ENCODE data around the gene WDR17.

Gene WDR17

GRCh38 chr4:176102414-176103063, 36.9 kb downstream of the WDR17 start:
- no peaks in the 10 kb centered on the region for H3K36me3 ChIP-seq (replicated peaks in 1 of 2; ENCODE audit: control insufficient read depth in 2 of 2, insufficient read depth in 2 of 2, low read length in 2 of 2)
- H3K27ac ChIP-seq (replicated peaks; ENCODE audit: low read length) = no peak overlapping the region
- H2AK5ac ChIP-seq (ENCODE audit: low read depth, low read length) = no peak overlapping the region
- no peak overlapping the region for H3K14ac ChIP-seq (ENCODE audit: low read length)
- H3K9ac ChIP-seq (ENCODE audit: low read depth, low read length, poor library complexity) = no peak overlapping the region
- no peak overlapping the region for H3K4ac ChIP-seq (ENCODE audit: low read length)
- peaks cover 0 to 7% of the 10 kb centered on the region in 2 donors for H3K9me3 ChIP-seq (replicated peaks in 1 of 2; ENCODE audit: control insufficient read depth in 2 of 2, insufficient read depth in 1 of 2, low read depth in 1 of 2, low read length in 2 of 2)
- no peak overlapping the region for H3K18ac ChIP-seq (ENCODE audit: low read length)
- H4K91ac ChIP-seq (ENCODE audit: low read depth, low read length, poor library complexity) = no peak overlapping the region
- no peak overlapping the region for H3K23ac ChIP-seq (ENCODE audit: low read depth, low read length, poor library complexity)
- H2BK12ac ChIP-seq (ENCODE audit: low read length) = no peak overlapping the region
- H2AFZ ChIP-seq (ENCODE audit: low read length) = no peak overlapping the region
- no peak overlapping the region for H2BK5ac ChIP-seq (ENCODE audit: low read length)
- no peaks in the 10 kb centered on the region for H3K27me3 ChIP-seq (ENCODE audit: control insufficient read depth in 3 of 3, insufficient read depth in 3 of 3, low read depth in 1 of 3, low read length in 3 of 3)
- no peak overlapping the region for H4K8ac ChIP-seq (ENCODE audit: low read depth, low read length)
- no peak for DNase-seq (ENCODE audit: low spot score)
- no peak overlapping the region for H3K4me2 ChIP-seq (ENCODE audit: insufficient read depth, low read length, poor library complexity, severe bottlenecking)
- no peak overlapping the region for H2BK120ac ChIP-seq (ENCODE audit: low read depth, low read length)
- H3K4me1 ChIP-seq (ENCODE audit: control insufficient read depth in 2 of 2, insufficient read depth in 1 of 2, low read depth in 1 of 2, low read length in 2 of 2) = peaks cover 0 to 8% of the 10 kb centered on the region in 2 donors
- no peak overlapping the region for H3K4me3 ChIP-seq (ENCODE audit: low read length in 2 of 2)
- no peaks in the 10 kb centered on the region for H3K79me1 ChIP-seq (ENCODE audit: low read depth, low read length)
- H2BK15ac ChIP-seq (ENCODE audit: low read length) = no peak overlapping the region

GRCh38 chr4:176107695-176108094, 42.1 kb downstream of the WDR17 start:
- Histone ChIP-seq H3K27ac (replicated peaks; ENCODE audit: low read length) (no peak overlapping the region), H4K8ac (ENCODE audit: low read depth, low read length) (no peak overlapping the region), H2AK5ac (ENCODE audit: low read depth, low read length) (no peak overlapping the region), H3K27me3 (ENCODE audit: control insufficient read depth in 3 of 3, insufficient read depth in 3 of 3, low read depth in 1 of 3, low read length in 3 of 3) (no peaks in the 10 kb centered on the region), H2BK120ac (ENCODE audit: low read depth, low read length) (no peak overlapping the region), H3K23ac (ENCODE audit: low read depth, low read length, poor library complexity) (no peak overlapping the region), H4K91ac (ENCODE audit: low read depth, low read length, poor library complexity) (no peak overlapping the region), H3K79me1 (ENCODE audit: low read depth, low read length) (no peaks in the 10 kb centered on the region), H2BK15ac (ENCODE audit: low read length) (no peak overlapping the region), H3K9me3 (replicated peaks in 1 of 2; ENCODE audit: control insufficient read depth in 2 of 2, insufficient read depth in 1 of 2, low read depth in 1 of 2, low read length in 2 of 2) (no peaks in the 10 kb centered on the region), H3K4ac (ENCODE audit: low read length) (no peak overlapping the region), H3K4me2 (ENCODE audit: insufficient read depth, low read length, poor library complexity, severe bottlenecking) (no peak overlapping the region), H2BK12ac (ENCODE audit: low read length) (no peak overlapping the region), H3K9ac (ENCODE audit: low read depth, low read length, poor library complexity) (no peak overlapping the region), H3K4me1 (ENCODE audit: control insufficient read depth in 2 of 2, insufficient read depth in 1 of 2, low read depth in 1 of 2, low read length in 2 of 2) (no peaks in the 10 kb centered on the region), H3K18ac (ENCODE audit: low read length) (no peak overlapping the region), H3K36me3 (replicated peaks in 1 of 2; ENCODE audit: control insufficient read depth in 2 of 2, insufficient read depth in 2 of 2, low read length in 2 of 2) (no peaks in the 10 kb centered on the region), H2BK5ac (ENCODE audit: low read length) (no peak overlapping the region), H3K14ac (ENCODE audit: low read length) (no peak overlapping the region), H2AFZ (ENCODE audit: low read length) (no peak overlapping the region), H3K4me3 (ENCODE audit: low read length in 2 of 2) (no peak overlapping the region)
- no peak for DNase-seq (ENCODE audit: low spot score)

- H3K4me1 ChIP-seq (ENCODE audit: control insufficient read depth in 2 of 2, insufficient read depth in 1 of 2, low read depth in 1 of 2, low read length in 2 of 2) = no peaks in the 10 kb centered on the region
- no CpG with 5 or more reads among the region's 4 CpGs for WGBS, 2 donors (ENCODE audit: extremely low coverage in 2 of 2, insufficient read length in 2 of 2, insufficient replicate concordance in 1 of 2)
- no peaks in the 10 kb centered on the region for H3K9me3 ChIP-seq (replicated peaks in 1 of 2; ENCODE audit: control insufficient read depth in 2 of 2, insufficient read depth in 1 of 2, low read depth in 1 of 2, low read length in 2 of 2)
- H3K79me1 ChIP-seq (ENCODE audit: low read depth, low read length) = no peaks in the 10 kb centered on the region
- no peak overlapping the region for H3K4me2 ChIP-seq (ENCODE audit: insufficient read depth, low read length, poor library complexity, severe bottlenecking)
- no peak overlapping the region for H2BK5ac ChIP-seq (ENCODE audit: low read length)
- no peak overlapping the region for H3K23ac ChIP-seq (ENCODE audit: low read depth, low read length, poor library complexity)
- H2BK12ac ChIP-seq (ENCODE audit: low read length) = no peak overlapping the region
- H4K91ac ChIP-seq (ENCODE audit: low read depth, low read length, poor library complexity) = no peak overlapping the region
- no peak overlapping the region for H3K14ac ChIP-seq (ENCODE audit: low read length)
- H3K36me3 ChIP-seq (replicated peaks in 1 of 2; ENCODE audit: control insufficient read depth in 2 of 2, insufficient read depth in 2 of 2, low read length in 2 of 2) = peaks cover 0 to 5% of the 10 kb centered on the region in 2 donors
- H2BK15ac ChIP-seq (ENCODE audit: low read length) = no peak overlapping the region
- no peak overlapping the region for H2AK5ac ChIP-seq (ENCODE audit: low read depth, low read length)
- no peaks in the 10 kb centered on the region for H3K27me3 ChIP-seq (ENCODE audit: control insufficient read depth in 3 of 3, insufficient read depth in 3 of 3, low read depth in 1 of 3, low read length in 3 of 3)
- H4K8ac ChIP-seq (ENCODE audit: low read depth, low read length) = no peak overlapping the region
- no peak overlapping the region for H2BK120ac ChIP-seq (ENCODE audit: low read depth, low read length)
- no peak overlapping the region for H3K27ac ChIP-seq (replicated peaks; ENCODE audit: low read length)
- DNase-seq (ENCODE audit: low spot score) = peak; percentile 6
- no peak overlapping the region for H3K9ac ChIP-seq (ENCODE audit: low read depth, low read length, poor library complexity)
- H3K4me3 ChIP-seq (ENCODE audit: low read length in 2 of 2) = no peak overlapping the region
- no peak overlapping the region for H3K4ac ChIP-seq (ENCODE audit: low read length)
- no peak overlapping the region for H3K18ac ChIP-seq (ENCODE audit: low read length)
- no peak overlapping the region for H2AFZ ChIP-seq (ENCODE audit: low read length)
Observed at GRCh38 chr4:176123710-176124407, 58.2 kb downstream of the WDR17 start.

- no peak overlapping the region for H2AFZ ChIP-seq (ENCODE audit: low read length)
- no peak overlapping the region for H2BK5ac ChIP-seq (ENCODE audit: low read length)
- no peak overlapping the region for H4K8ac ChIP-seq (ENCODE audit: low read depth, low read length)
- H2BK12ac ChIP-seq (ENCODE audit: low read length) = no peak overlapping the region
- H3K9ac ChIP-seq (ENCODE audit: low read depth, low read length, poor library complexity) = no peak overlapping the region
- no peak overlapping the region for H3K18ac ChIP-seq (ENCODE audit: low read length)
- no peak overlapping the region for H3K4ac ChIP-seq (ENCODE audit: low read length)
- no peaks in the 10 kb centered on the region for H3K27me3 ChIP-seq (ENCODE audit: control insufficient read depth in 3 of 3, insufficient read depth in 3 of 3, low read depth in 1 of 3, low read length in 3 of 3)
- H3K79me1 ChIP-seq (ENCODE audit: low read depth, low read length) = no peaks in the 10 kb centered on the region
- H2BK15ac ChIP-seq (ENCODE audit: low read length) = no peak overlapping the region
- no peaks in the 10 kb centered on the region for H3K4me1 ChIP-seq (ENCODE audit: control insufficient read depth in 2 of 2, insufficient read depth in 1 of 2, low read depth in 1 of 2, low read length in 2 of 2)
- no peak overlapping the region for H3K23ac ChIP-seq (ENCODE audit: low read depth, low read length, poor library complexity)
- DNase-seq (ENCODE audit: low spot score) = no peak
- H4K91ac ChIP-seq (ENCODE audit: low read depth, low read length, poor library complexity) = no peak overlapping the region
- H3K27ac ChIP-seq (replicated peaks; ENCODE audit: low read length) = no peak overlapping the region
- H3K36me3 ChIP-seq (replicated peaks in 1 of 2; ENCODE audit: control insufficient read depth in 2 of 2, insufficient read depth in 2 of 2, low read length in 2 of 2) = peaks cover 0 to 5% of the 10 kb centered on the region in 2 donors
- no peaks in the 10 kb centered on the region for H3K9me3 ChIP-seq (replicated peaks in 1 of 2; ENCODE audit: control insufficient read depth in 2 of 2, insufficient read depth in 1 of 2, low read depth in 1 of 2, low read length in 2 of 2)
- H2BK120ac ChIP-seq (ENCODE audit: low read depth, low read length) = no peak overlapping the region
- H3K14ac ChIP-seq (ENCODE audit: low read length) = no peak overlapping the region
- H3K4me2 ChIP-seq (ENCODE audit: insufficient read depth, low read length, poor library complexity, severe bottlenecking) = no peak overlapping the region
- WGBS, 2 donors (ENCODE audit: extremely low coverage in 2 of 2, insufficient read length in 2 of 2, insufficient replicate concordance in 1 of 2) = no CpG with 5 or more reads among the region's 4 CpGs
- no peak overlapping the region for H3K4me3 ChIP-seq (ENCODE audit: low read length in 2 of 2)
- H2AK5ac ChIP-seq (ENCODE audit: low read depth, low read length) = no peak overlapping the region
Observed at GRCh38 chr4:176125063-176125462, 59.4 kb downstream of the WDR17 start.
